GM18520 (cell line): ENCODE data around the gene DSCAML1.
"Not testable (repeated sequence)": the region's sequence is repeated elsewhere in the genome, so short reads cannot be mapped to it uniquely, and the experiment has no call there.

Experiments used
- ATAC-seq: cut with Tn5 transposase; IDR thresholded peaks from one replicate; pipeline ENCODE4 v1.9.1; 2021; ENCODE audit not compliant: unreplicated experiment

DSCAML1 gene

GRCh38 chr11:117819096-117820040 lies 22.4 kb upstream of the DSCAML1 start:
- ATAC-seq: no peak

- ATAC-seq: no peak
These were observed 21.2 kb upstream of the DSCAML1 start for GRCh38 chr11:117818041-117818873.

DNA sequence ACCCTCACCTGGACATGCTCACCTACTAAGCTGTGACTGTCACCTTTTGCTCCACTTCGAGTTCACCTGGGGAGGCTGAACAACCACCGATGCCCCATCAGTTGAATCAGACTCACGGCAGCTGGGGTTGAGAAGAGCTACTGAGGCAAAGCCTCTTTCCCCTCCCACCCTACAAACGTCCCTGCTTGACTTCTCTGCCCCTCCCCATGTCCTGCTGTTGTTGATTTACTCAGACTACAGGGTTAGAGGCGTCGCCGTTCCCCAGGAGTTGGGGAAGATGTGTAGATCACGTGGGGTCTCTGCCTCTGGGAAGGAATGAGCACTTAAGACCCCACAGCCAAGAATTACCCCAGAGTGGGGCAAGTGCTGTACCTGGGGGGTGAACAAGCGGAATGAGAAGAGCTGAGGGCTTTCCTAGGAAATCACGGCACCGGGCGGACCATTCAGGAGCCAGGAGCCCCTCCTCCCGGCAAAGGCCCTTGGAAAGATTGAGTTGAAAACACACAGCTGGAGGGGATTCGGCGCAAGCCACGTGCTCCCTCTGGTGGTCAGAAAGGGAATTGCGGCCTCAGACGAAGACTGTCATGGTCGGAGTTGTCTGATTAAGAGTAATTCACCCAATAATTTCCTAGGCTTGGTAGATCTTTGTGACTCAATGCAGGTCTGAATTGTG lies 20.5 kb upstream of the DSCAML1 start:
- no peak for ATAC-seq

DNA sequence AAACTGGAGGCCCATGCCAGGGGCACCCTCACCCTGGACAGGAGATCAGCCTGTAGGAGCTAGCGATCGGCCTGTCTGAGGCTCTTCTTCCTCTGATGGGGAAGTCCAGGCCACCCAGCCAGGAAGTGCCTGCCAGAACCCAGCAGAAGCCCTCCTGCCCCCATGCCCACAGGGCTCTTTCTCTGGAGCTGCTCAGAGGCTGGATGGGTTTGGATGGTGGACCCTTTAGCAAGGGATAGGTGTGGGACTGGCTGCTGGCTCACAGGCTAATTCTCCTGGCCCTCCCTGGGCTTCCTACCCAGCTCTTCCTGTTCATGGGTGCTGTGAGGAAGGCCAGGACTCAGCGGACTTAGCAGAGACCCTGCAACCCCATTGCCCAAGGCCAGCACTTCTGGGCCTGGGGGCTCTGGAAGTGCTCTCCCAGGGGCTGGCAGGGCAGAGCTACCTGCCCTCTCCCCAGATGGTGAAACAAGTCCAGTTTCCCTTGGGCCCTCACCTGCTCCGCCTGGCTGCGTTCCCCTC lies 19.9 kb upstream of the DSCAML1 start:
- no peak for ATAC-seq

DNA sequence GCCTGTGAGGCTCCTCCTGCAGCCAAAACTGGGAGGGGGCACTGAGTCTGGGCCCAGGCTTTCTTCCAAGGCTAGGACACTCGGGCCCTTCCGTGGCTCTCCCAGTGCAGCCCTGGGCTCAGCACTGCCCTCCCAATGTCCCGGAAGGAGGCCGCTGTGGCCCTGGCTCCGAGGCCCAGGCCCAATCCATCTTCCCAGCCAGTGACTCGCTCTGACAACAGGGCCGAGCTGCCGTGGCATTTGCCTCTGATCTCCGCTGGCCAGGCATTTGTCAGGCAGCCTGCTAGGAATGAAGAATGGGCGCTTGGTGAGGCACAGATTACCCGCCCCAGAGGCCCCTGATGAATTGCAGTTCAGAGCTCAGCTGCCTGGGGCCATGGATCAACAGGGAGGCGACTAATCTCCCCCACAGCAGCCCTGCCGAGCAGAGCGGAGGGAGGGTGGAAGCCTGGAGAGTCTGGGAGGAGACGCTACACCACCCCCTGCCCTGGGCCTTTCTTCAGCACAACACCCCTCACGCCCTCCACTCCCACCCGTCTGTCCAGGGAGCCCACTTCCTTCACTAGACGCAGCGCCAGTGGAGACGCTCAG lies 19.2 kb upstream of the DSCAML1 start:
- ATAC-seq: no peak

DNA sequence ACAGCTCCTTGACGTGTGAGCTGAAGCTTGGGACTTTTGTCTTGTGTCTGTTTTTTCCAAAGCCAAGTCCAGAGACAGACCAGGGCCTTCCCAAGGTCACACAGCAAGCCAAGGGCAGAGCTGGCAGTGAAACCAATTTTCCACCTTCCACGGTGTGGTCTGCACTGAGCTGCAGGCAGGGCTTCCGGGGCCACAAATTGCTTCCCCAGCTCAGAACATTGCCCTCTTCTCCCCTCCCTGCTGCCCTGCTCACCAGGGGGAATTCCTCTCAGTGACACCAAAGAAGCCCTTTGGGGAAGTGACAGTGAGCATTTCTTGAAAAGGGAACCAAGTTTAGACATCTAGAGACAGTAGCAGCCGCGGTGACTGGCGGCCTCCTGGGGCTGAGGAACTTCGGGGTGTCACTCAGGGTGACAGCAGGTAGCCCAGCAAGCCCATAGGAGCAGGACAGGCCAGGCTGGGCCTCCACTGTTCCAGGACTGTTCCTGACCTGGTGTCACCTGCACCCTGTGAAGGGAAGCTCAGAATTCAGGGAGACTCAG lies 18.3 kb upstream of the DSCAML1 start:
- ATAC-seq: peak; percentile 64

DNA sequence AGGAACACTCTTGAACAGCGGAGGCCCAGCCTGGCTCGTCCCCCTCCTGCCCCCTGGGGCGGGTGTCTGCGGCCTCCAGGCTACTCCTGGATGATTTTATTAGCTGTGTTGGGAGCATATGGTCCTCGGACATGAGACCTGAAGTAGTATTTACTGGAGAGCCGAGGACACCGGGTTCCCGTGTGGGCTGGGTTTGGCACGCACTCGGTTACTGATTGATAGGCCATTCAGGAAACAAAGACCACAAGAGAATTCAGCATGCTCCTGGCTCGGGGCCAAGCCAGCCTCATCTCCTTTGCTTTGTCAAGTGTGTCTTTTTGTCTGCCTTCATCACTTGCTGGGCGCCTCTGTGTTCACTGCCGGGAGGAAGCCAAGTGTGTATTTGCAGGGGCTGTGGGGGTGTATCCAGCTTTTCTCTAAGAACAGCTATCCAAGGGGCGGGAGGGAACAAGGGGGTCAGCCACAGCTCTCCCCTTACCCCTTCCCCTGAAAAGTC lies 17.8 kb upstream of the DSCAML1 start:
- ATAC-seq: peak; percentile 28

- no peak for ATAC-seq
These were observed 17.3 kb upstream of the DSCAML1 start for GRCh38 chr11:117814204-117814765.

- ATAC-seq: not testable (repeated sequence)
These were observed 13.0 kb upstream of the DSCAML1 start for GRCh38 chr11:117810056-117810451.

GRCh38 chr11:117809236-117810055 lies 12.4 kb upstream of the DSCAML1 start:
- no peak for ATAC-seq

DNA sequence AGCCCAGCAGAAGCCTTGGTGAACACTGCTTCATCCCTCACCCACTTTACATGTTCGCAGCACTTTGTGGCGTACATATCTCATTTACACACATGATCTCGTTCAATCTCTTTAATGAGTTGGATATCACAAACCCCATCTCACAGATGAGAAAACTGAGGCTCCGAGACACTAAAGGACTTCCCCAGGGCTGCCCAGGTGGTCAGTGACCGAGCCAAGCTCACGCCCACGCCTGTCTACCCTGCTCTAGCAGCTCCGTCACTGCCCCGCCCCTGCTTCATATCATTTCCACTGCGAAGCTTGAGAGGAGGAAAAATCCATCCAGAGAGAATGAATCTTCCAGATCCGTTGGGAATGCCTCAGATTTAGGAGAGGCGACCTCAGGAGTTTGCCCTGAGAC lies 11.8 kb upstream of the DSCAML1 start:
- no peak for ATAC-seq

GRCh38 chr11:117807482-117808327 lies 10.7 kb upstream of the DSCAML1 start:
- ATAC-seq: no peak

- ATAC-seq: no peak
These were observed 9.8 kb upstream of the DSCAML1 start for GRCh38 chr11:117806846-117807245.

- ATAC-seq: no peak
These were observed 8.0 kb upstream of the DSCAML1 start for GRCh38 chr11:117805045-117805444.

DNA sequence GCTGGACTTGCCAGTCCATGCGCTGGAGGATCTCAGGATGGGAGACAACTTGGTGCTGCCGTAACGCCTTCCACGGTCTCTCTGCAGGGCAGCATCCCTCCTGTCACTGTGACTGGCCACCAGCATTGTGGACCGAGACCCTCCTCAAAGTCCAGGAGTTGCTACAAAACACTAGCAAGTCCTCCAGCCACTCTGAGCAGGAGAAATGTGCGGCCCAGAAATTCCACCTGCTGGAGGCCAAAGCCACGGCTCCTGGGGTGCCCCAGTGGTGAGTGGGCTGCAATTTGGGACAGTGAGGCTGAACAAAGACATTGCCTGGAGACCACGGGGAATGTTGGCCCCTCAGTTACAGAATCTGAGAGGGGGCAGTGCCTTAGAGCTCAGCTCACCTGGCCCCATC lies 6.9 kb upstream of the DSCAML1 start:
- no peak for ATAC-seq

- no peak for ATAC-seq
These were observed 2.6 kb upstream of the DSCAML1 start for GRCh38 chr11:117799634-117800033.

- no peak for ATAC-seq
These were observed 552 bp downstream of the DSCAML1 start for GRCh38 chr11:117796456-117796871.
